Hepatocyte (in vitro differentiated cells): ENCODE results near the gene CACNA2D4. TPM values are rescaled to one million over a fixed set of nuclear protein-coding genes. Genes with fewer than 3 reads are reported as not detected.

Experiments
- DNase-seq: peaks from one replicate; pipeline ENCODE4 v3.0.0-alpha.2; 2016; ENCODE audit warnings: low spot score
- H2AFZ ChIP-seq: fragments of 200-600 bp; sonication (generic); 2 replicates; pipeline ENCODE4 v1.6.0; 2016; ENCODE audit warnings: antibody characterized with exemption, mild to moderate bottlenecking
- H3K27ac ChIP-seq: fragments of 200-600 bp; sonication (generic); 2 replicates; pipeline ENCODE4 v1.5.1; 2016; ENCODE audit warnings: mild to moderate bottlenecking
- H3K27me3 ChIP-seq: fragments of 200-600 bp; sonication (generic); 2 replicates; pipeline ENCODE4 v1.6.1; 2016
- H3K36me3 ChIP-seq: fragments of 200-600 bp; sonication (generic); replicated peaks from 2 replicates; pipeline ENCODE4 v1.5.1; 2016; ENCODE audit warnings: low read depth; ENCODE audit not compliant: insufficient read depth
- H3K4me1 ChIP-seq: fragments of 200-600 bp; sonication (generic); 2 replicates; pipeline ENCODE4 v1.5.1; 2016; ENCODE audit warnings: mild to moderate bottlenecking, moderate library complexity; ENCODE audit not compliant: insufficient read depth
- H3K4me2 ChIP-seq: fragments of 200-600 bp; sonication (generic); 2 replicates; pipeline ENCODE4 v1.6.0; 2016
- H3K4me3 ChIP-seq: fragments of 200-600 bp; sonication (generic); 2 replicates; pipeline ENCODE4 v1.5.1; 2016; ENCODE audit warnings: mild to moderate bottlenecking
- H3K79me2 ChIP-seq: fragments of 200-600 bp; sonication (generic); 2 replicates; pipeline ENCODE4 v1.6.0; 2017; ENCODE audit warnings: mild to moderate bottlenecking
- H3K9me2 ChIP-seq: fragments of 200-600 bp; sonication (generic); replicated peaks from 2 replicates; pipeline ENCODE4 v1.6.0; 2017; ENCODE audit warnings: mild to moderate bottlenecking; ENCODE audit not compliant: insufficient read depth
- H3K9me3 ChIP-seq: fragments of 200-600 bp; sonication (generic); 2 replicates; pipeline ENCODE4 v1.5.1; 2016; ENCODE audit warnings: low read depth, mild to moderate bottlenecking
- H4K20me1 ChIP-seq: fragments of 200-600 bp; sonication (generic); 2 replicates; pipeline ENCODE4 v1.6.0; 2016; ENCODE audit warnings: mild to moderate bottlenecking; ENCODE audit not compliant: insufficient read depth, poor library complexity, severe bottlenecking
- CTCF ChIP-seq: fragments of 200-600 bp; sonication (generic); IDR thresholded peaks from 2 replicates; pipeline ENCODE4 v1.5.1; 2016; ENCODE audit warnings: antibody characterized with exemption, mild to moderate bottlenecking; ENCODE audit not compliant: poor library complexity
- EZH2 ChIP-seq: fragments of 200-600 bp; sonication (generic); IDR thresholded peaks from 2 replicates; pipeline ENCODE4 v1.6.1; 2016; ENCODE audit warnings: antibody characterized with exemption, mild to moderate bottlenecking, borderline replicate concordance
- EZH2phosphoT487 ChIP-seq: fragments of 200-600 bp; sonication (generic); IDR thresholded peaks from one replicate; pipeline ENCODE4 v1.6.1; 2018; ENCODE audit warnings: antibody characterized with exemption, mild to moderate bottlenecking, low read depth, moderate library complexity; ENCODE audit not compliant: unreplicated experiment, severe bottlenecking
- WGBS: methylation state at CpG from one replicate; pipeline ENCODE4 v1.1.6; 2016; ENCODE audit warnings: low lambda C conversion rate; ENCODE audit errors: missing lambda C conversion rate; 5-methylcytosine and 5-hydroxymethylcytosine counted together
- polyA plus RNA-seq: library from polyadenylated mRNA; unstranded; fragments of >200 nt; fragmentation: Nextera tagmentation; extraction: Ambion mirVana; gene quantifications from 2 replicates; pipeline ENCODE4 v1.2.1, GENCODE V29; 2016
- total RNA-seq: library from RNA; depleted of rRNA; stranded (reverse); fragments of >200 nt; gene quantifications from 2 replicates; pipeline ENCODE4 v1.2.3, GENCODE V29; 2014

The CACNA2D4 gene
- total and polyA plus RNA-seq, 2 experiments from 2014 or later = 1.3 to 2.1 TPM

DNA sequence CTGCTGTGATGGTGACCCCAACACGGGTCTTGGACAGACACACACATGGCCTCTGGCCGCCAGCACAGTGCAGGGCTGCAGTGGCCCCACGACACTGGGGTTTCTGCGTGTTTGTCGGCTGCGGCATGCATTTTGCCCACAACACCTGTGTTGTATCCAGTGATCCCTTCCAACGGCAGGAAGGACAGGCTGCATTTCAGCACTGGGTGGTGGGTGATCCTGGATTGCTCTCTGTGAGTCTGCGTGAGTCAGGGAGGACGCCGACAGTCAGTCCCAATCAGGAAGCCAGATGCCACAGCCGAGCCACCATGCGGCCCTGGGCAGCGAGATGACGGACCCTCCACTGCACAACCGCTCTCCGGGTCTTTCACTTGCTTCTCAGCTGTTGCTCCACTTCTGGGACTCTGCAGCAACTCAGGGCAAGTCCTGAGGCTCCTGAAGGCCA lies 77.4 kb downstream of the CACNA2D4 start:
- Histone ChIP-seq H3K27me3 (no peaks in the 10 kb centered on the region), H4K20me1 (no peaks in the 10 kb centered on the region), H3K9me3 (no peaks in the 10 kb centered on the region), H3K4me1 (no peaks in the 10 kb centered on the region), H3K27ac (no peak overlapping the region), H2AFZ (no peak overlapping the region), H3K79me2 (no peaks in the 10 kb centered on the region), H3K4me3 (no peak overlapping the region), H3K4me2 (no peak overlapping the region), H3K36me3 (no peaks in the 10 kb centered on the region), H3K9me2 (no peaks in the 10 kb centered on the region)
- 94% methylated on average over 16 of the region's 16 CpGs for WGBS
- no peak for DNase-seq
- no peak for TF ChIP-seq CTCF
- TF ChIP-seq EZH2phosphoT487 = no peak
- TF ChIP-seq EZH2 = no peak

DNA sequence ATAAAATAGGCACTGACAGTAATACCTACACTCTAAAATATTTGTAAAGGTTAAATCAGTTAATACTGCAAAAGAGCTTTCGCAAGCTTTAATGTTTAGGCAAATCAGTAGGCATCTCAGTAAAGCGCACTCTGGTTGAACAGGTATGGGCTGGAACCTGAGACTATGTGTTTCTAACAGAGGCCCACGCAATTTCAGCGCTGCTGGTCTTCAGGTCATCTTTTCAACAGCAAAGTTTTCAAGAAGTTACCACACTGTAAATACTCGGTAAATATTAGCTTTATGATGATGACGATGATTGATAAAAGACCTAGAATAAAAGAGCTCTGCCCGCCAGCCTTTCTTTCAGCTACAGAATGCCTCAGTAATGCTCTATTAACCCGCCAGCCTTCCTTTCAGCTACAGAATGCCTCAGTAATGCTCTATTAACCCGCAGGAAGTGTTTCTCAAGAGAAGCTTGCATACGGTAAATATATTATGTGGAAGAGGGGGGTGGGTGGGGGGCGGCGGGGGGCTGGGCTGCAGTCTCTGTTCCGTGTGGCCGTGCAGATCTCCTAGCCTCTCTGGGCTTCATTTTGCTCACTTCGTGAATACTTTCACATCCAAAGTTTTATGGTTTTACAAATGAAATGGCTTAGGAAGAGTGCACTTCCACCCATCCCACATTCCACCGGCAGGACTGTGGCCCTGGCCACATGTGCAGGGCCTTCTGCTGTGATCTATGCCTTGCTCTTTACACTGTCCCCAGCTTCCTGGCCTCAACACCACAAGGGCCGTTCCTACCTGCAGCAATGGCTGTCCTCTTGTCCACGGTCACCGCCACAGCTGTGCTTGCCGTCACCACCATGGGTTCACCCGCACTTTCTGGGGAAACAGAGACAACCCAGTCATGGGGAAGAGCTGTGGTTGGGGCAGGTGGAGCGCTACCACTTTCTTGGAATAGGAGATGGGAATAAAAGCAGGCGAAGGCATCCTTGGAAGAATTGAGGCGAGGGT lies 78.2 kb downstream of the CACNA2D4 start:
- Histone ChIP-seq H3K9me3 (no peaks in the 10 kb centered on the region), H3K4me3 (no peak overlapping the region), H3K4me1 (no peaks in the 10 kb centered on the region), H4K20me1 (no peaks in the 10 kb centered on the region), H3K9me2 (no peaks in the 10 kb centered on the region), H2AFZ (no peak overlapping the region), H3K36me3 (no peaks in the 10 kb centered on the region), H3K79me2 (no peaks in the 10 kb centered on the region), H3K27ac (no peak overlapping the region), H3K4me2 (no peak overlapping the region), H3K27me3 (no peaks in the 10 kb centered on the region)
- no peak for DNase-seq
- no peak for TF ChIP-seq CTCF
- TF ChIP-seq EZH2phosphoT487 = no peak
- TF ChIP-seq EZH2 = no peak
- 63% methylated on average over 24 of the region's 24 CpGs for WGBS

GRCh38 chr12:1839464-1839863 lies 79.0 kb downstream of the CACNA2D4 start:
- no peaks in the 10 kb centered on the region for H3K9me3 ChIP-seq
- no peak overlapping the region for H2AFZ ChIP-seq
- no peak overlapping the region for H3K4me2 ChIP-seq
- no peaks in the 10 kb centered on the region for H3K27me3 ChIP-seq
- DNase-seq = no peak
- H3K4me3 ChIP-seq = no peak overlapping the region
- TF ChIP-seq EZH2phosphoT487 (no peak), CTCF (no peak), EZH2 (no peak)
- no peaks in the 10 kb centered on the region for H3K36me3 ChIP-seq
- no peaks in the 10 kb centered on the region for H3K4me1 ChIP-seq
- H4K20me1 ChIP-seq = no peaks in the 10 kb centered on the region
- H3K27ac ChIP-seq = no peak overlapping the region
- WGBS = 93% methylated on average over 10 of the region's 10 CpGs
- H3K79me2 ChIP-seq = no peaks in the 10 kb centered on the region
- no peaks in the 10 kb centered on the region for H3K9me2 ChIP-seq
